H1 (cell line): ENCODE measurements around the gene HID1. TPM values are rescaled to one million over a fixed set of nuclear protein-coding genes. Genes with fewer than 3 reads are reported as not detected.
"Not testable (repeated sequence)": the region's sequence is repeated elsewhere in the genome, so short reads cannot be mapped to it uniquely, and the experiment has no call there.

Source experiments
- CTCF ChIA-PET: fragments of 300-600 bp; sonication (Branson Sonifier 250); formaldehyde crosslinking; loops from one replicate; lab custom pipeline; 2021; ENCODE audit not compliant: partially characterized antibody; lab: Charles Lee
- POLR2A ChIA-PET: fragments of 300-600 bp; sonication (Branson Sonifier 250); formaldehyde crosslinking; loops from one replicate; lab custom pipeline; 2021; ENCODE audit warnings: inconsistent platforms; ENCODE audit not compliant: partially characterized antibody; lab: Charles Lee
- DNase-seq, 2 experiments: peaks; one replicate each; pipeline versions ENCODE4 v3.0.0 to v3.0.0-alpha.2; 2010 to 2022; ENCODE audit warnings: low spot score in 2 of 2, low read depth in 1 of 2, mixed read lengths in 1 of 2
- FAIRE-seq: peaks from 2 replicates; lab custom pipeline; 2011; peaks lifted over from hg19 to GRCh38; lab: Jason Lieb, UNC
- H2AFZ ChIP-seq: 2 replicates; pipeline ENCODE4 v1.8.1; 2012; ENCODE audit warnings: low read length, inconsistent platforms
- H2AK5ac ChIP-seq: 2 replicates; pipeline ENCODE4 v1.6.1; 2013; ENCODE audit warnings: low read depth, low read length
- H2BK120ac ChIP-seq: replicated peaks from 2 replicates; pipeline ENCODE3; 2013; ENCODE audit warnings: low read depth, low read length, inconsistent platforms
- H2BK12ac ChIP-seq: 2 replicates; pipeline ENCODE4 v1.6.1; 2013; ENCODE audit warnings: low read depth, low read length
- H2BK15ac ChIP-seq: 2 replicates; pipeline ENCODE4 v1.6.1; 2013; ENCODE audit warnings: low read length
- H2BK20ac ChIP-seq: 2 replicates; pipeline ENCODE4 v1.6.1; 2013; ENCODE audit warnings: low read length
- H2BK5ac ChIP-seq: 2 replicates; pipeline ENCODE4 v1.6.1; 2013; ENCODE audit warnings: low read depth, low read length
- H3K14ac ChIP-seq: 2 replicates; pipeline ENCODE4 v1.6.1; 2013; ENCODE audit warnings: inconsistent platforms; ENCODE audit not compliant: insufficient read length
- H3K18ac ChIP-seq: 2 replicates; pipeline ENCODE4 v1.6.1; 2013; ENCODE audit warnings: low read length; ENCODE audit errors: extremely low read depth
- H3K23ac ChIP-seq: 2 replicates; pipeline ENCODE4 v1.6.1; 2013; ENCODE audit warnings: inconsistent platforms; ENCODE audit not compliant: insufficient read length
- H3K23me2 ChIP-seq: 2 replicates; pipeline ENCODE4 v1.6.1; 2013; ENCODE audit warnings: low read depth, low read length
- H3K27ac ChIP-seq: 2 replicates; pipeline ENCODE4 v1.6.1; 2011; ENCODE audit warnings: low read depth, low read length, inconsistent platforms
- H3K27me3 ChIP-seq, 4 experiments: replicated peaks in 1 of 4; 1 replicate in 1 of 4; 2 replicates in 3 of 4; pipeline versions ENCODE4 v1.6.1 to v1.8.1; 2011 to 2013; ENCODE audit warnings: low read length in 3 of 4, mild to moderate bottlenecking in 3 of 4, inconsistent platforms in 2 of 4, mixed read lengths in 2 of 4, moderate library complexity in 1 of 4; ENCODE audit not compliant: control insufficient read depth in 3 of 4, insufficient read depth in 3 of 4; ENCODE audit errors: extremely low read depth in 1 of 4
- H3K36me3 ChIP-seq, 4 experiments: 2 replicates each; pipeline versions ENCODE4 v1.6.1 to v1.8.1; 2011 to 2013; ENCODE audit warnings: mild to moderate bottlenecking in 4 of 4, low read length in 3 of 4, moderate library complexity in 2 of 4, control low read depth in 1 of 4, inconsistent platforms in 1 of 4; ENCODE audit not compliant: insufficient read depth in 4 of 4, control insufficient read depth in 2 of 4
- H3K4ac ChIP-seq: replicated peaks from 2 replicates; pipeline ENCODE3; 2013; ENCODE audit warnings: low read length, low read depth, mixed read lengths, inconsistent platforms; ENCODE audit not compliant: insufficient read length
- H3K4me1 ChIP-seq, 4 experiments: replicated peaks in 1 of 4; 1 replicate in 1 of 4; 2 replicates in 3 of 4; pipeline versions ENCODE4 v1.6.1 to v1.8.1; 2011 to 2013; ENCODE audit warnings: low read length in 3 of 4, inconsistent platforms in 2 of 4, mixed read lengths in 1 of 4; ENCODE audit not compliant: insufficient read depth in 4 of 4, control insufficient read depth in 3 of 4
- H3K4me2 ChIP-seq, 2 experiments: 2 replicates each; pipeline versions ENCODE4 v1.6.1 to v1.8.1; 2011 to 2013; ENCODE audit warnings: low read depth in 2 of 2, low read length in 2 of 2, control low read depth in 1 of 2, inconsistent platforms in 1 of 2, mild to moderate bottlenecking in 1 of 2; ENCODE audit not compliant: insufficient read depth in 1 of 2
- H3K4me3 ChIP-seq, 4 experiments: fragments of 200-600, 300-600 bp in 1 of 4; sonication (generic), shearing (Covaris generic), sonication (Bioruptor Twin) in 1 of 4; 2 replicates each; pipeline versions ENCODE4 v1.5.1 to v1.8.1; 2011 to 2016; ENCODE audit warnings: low read length in 4 of 4, low read depth in 3 of 4, control low read depth in 2 of 4, inconsistent platforms in 2 of 4, mild to moderate bottlenecking in 2 of 4, mixed read lengths in 1 of 4, moderate library complexity in 1 of 4; ENCODE audit not compliant: insufficient read depth in 2 of 4; ENCODE audit errors: extremely low read depth in 1 of 4
- H3K56ac ChIP-seq: replicated peaks from 2 replicates; pipeline ENCODE3; 2013; ENCODE audit warnings: low read depth, mild to moderate bottlenecking, mixed read lengths, low read length, inconsistent platforms; ENCODE audit not compliant: insufficient read length
- H3K79me1 ChIP-seq: 2 replicates; pipeline ENCODE4 v1.6.1; 2013; ENCODE audit warnings: low read depth, low read length, control low read depth
- H3K79me2 ChIP-seq, 2 experiments: 2 replicates each; pipeline versions ENCODE4 v1.6.1 to v1.8.1; 2012 to 2013; ENCODE audit warnings: low read length in 2 of 2, mild to moderate bottlenecking in 2 of 2, inconsistent platforms in 1 of 2; ENCODE audit not compliant: insufficient read depth in 2 of 2, control insufficient read depth in 1 of 2
- H3K9ac ChIP-seq, 4 experiments: replicated peaks in 1 of 4; 1 replicate in 1 of 4; 2 replicates in 3 of 4; pipeline versions ENCODE4 v1.6.1 to v1.8.1; 2011 to 2013; ENCODE audit warnings: low read depth in 3 of 4, low read length in 3 of 4, control low read depth in 2 of 4, mild to moderate bottlenecking in 2 of 4, moderate library complexity in 2 of 4, inconsistent platforms in 1 of 4; ENCODE audit errors: extremely low read depth in 1 of 4
- H3K9me3 ChIP-seq, 2 experiments: 2 replicates each; pipeline versions ENCODE4 v1.6.1 to v1.8.1; 2012 to 2013; ENCODE audit warnings: mild to moderate bottlenecking in 2 of 2, moderate library complexity in 2 of 2, control low read depth in 1 of 2, inconsistent platforms in 1 of 2, low read depth in 1 of 2, low read length in 1 of 2, mixed read lengths in 1 of 2; ENCODE audit not compliant: insufficient read depth in 2 of 2
- H4K20me1 ChIP-seq, 2 experiments: replicated peaks in 1 of 2; 2 replicates each; pipeline versions ENCODE3 to v1.8.1; 2011 to 2013; ENCODE audit warnings: inconsistent platforms in 2 of 2, low read length in 2 of 2, mild to moderate bottlenecking in 1 of 2; ENCODE audit not compliant: insufficient read depth in 2 of 2, control insufficient read depth in 1 of 2
- H4K5ac ChIP-seq: 2 replicates; pipeline ENCODE4 v1.6.1; 2013; ENCODE audit warnings: low read length, low read depth, mixed read lengths, inconsistent platforms; ENCODE audit not compliant: insufficient read length
- H4K8ac ChIP-seq: 2 replicates; pipeline ENCODE4 v1.8.0; 2013; ENCODE audit warnings: mild to moderate bottlenecking, moderate library complexity, low read length, inconsistent platforms; ENCODE audit not compliant: insufficient read depth; ENCODE audit errors: extremely low read depth
- H4K91ac ChIP-seq: replicated peaks from 2 replicates; pipeline ENCODE3; 2013; ENCODE audit warnings: low read length, mixed read lengths, inconsistent platforms; ENCODE audit not compliant: insufficient read length
- EGR1 ChIP-seq: IDR thresholded peaks from 2 replicates; pipeline ENCODE4 v1.6.1; 2011; ENCODE audit warnings: low read depth, low read length, borderline replicate concordance
- POLR2AphosphoS5 ChIP-seq: IDR thresholded peaks from 2 replicates; pipeline ENCODE4 v1.6.1; 2011; ENCODE audit warnings: low read depth, low read length
- SP4 ChIP-seq: IDR thresholded peaks from 2 replicates; pipeline ENCODE4 v1.6.1; 2012; ENCODE audit warnings: low read length, inconsistent platforms
- WGBS, 2 experiments: shearing (Covaris generic) in 1 of 2; methylation state at CpG; one replicate each; pipeline versions ENCODE4 v1.1.6 to v1.1.7; 2013 to 2015; ENCODE audit warnings: low lambda C conversion rate in 2 of 2, mixed read lengths in 2 of 2, inconsistent platforms in 1 of 2, low coverage in 1 of 2, missing lambda C conversion rate in 1 of 2; ENCODE audit not compliant: insufficient replicate concordance in 2 of 2, insufficient coverage in 1 of 2, insufficient read length in 1 of 2; ENCODE audit errors: extremely low coverage in 1 of 2, missing lambda C conversion rate in 1 of 2; 5-methylcytosine and 5-hydroxymethylcytosine counted together
- polyA plus RNA-seq, 7 experiments: library from polyadenylated mRNA; depleted of rRNA in 3 of 7; stranded (reverse) in 5 of 7; unstranded in 2 of 7; fragments of >200 nt in 5 of 7; fragments of 200-250 nt in 2 of 7; gene quantifications; 1 replicate in 5 of 7; 2 replicates in 1 of 7; 4 replicates in 1 of 7; pipeline versions ENCODE4 v1.2.1 to v1.2.3, GENCODE V29; 2011 to 2013; ENCODE audit warnings: missing spikeins in 2 of 7, mixed read lengths in 2 of 7
- total RNA-seq: library from RNA; stranded (reverse); fragmentation: NEBNext Ultra II Directional; extraction: Animal tissue kit (Norgen Biotek cat#: 25700); gene quantifications from 2 replicates; pipeline ENCODE4 v1.2.1, GENCODE V29; 2021

HID1 gene
- total and polyA plus RNA-seq, 2 of the 8 experiments (the other 6 are each of a cell fraction or from before 2014, with no cell fraction given), result 15.1 to 25.9 TPM

DNA sequence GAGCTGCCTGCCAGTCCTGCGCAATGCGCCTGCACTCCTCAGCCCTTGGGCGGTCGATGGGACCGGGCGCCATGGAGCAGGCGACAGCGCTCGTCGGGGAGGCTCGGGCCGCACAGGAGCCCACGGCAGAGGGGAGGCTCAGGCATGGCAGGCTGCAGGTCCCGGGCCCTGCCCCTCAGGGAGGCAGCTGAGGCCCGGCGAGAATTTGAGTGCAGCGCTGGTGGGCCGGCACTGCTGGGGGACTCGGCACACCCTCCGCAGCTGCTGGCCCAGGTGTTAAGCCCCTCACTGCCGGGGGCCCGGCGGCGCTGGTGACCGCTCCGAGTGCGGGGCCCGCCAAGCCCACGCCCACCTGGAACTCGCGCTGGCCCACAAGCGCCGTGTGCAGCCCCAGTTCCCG lies 65.5 kb downstream of the HID1 start (continued):
- TF ChIP-seq EGR1 (no peak), POLR2AphosphoS5 (no peak), SP4 (no peak)

DNA sequence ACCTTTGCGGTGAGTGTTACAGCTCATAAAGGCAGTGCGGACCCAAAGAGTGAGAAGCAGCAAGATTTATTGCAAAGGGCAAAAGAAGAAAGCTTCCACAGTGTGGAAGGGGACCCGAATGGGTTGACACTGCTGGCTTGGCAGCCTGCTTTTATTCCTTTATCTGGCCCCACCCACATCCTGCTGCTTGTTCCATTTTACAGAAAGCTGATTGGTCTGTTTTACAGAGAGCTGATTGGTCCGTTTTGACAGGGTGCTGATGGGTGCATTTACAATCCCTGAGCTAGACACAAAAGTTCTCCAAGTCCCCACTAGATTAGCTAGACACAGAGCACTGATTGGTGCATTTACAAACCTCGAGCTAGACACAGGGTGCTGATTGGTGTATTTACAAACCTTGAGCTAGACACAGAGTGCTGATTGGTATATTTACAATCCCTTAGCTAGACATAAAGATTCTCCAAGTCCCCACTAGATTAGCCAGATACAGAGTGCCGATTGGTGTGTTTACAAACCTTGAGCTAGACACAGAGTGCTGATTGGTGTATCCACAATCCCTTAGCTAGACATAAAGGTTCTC lies 66.3 kb downstream of the HID1 start:
- peaks cover 5 to 18% (median 14%) of the 10 kb centered on the region in 4 experiments for H3K4me1 ChIP-seq
- not testable (repeated sequence) for H2BK12ac ChIP-seq, H2BK5ac ChIP-seq, H3K23me2 ChIP-seq, H2AK5ac ChIP-seq, H3K4me3 ChIP-seq, H4K5ac ChIP-seq, H3K4ac ChIP-seq, FAIRE-seq, H3K23ac ChIP-seq, H2AFZ ChIP-seq, H3K79me2 ChIP-seq, H3K9ac ChIP-seq, H2BK120ac ChIP-seq, H3K18ac ChIP-seq, H3K79me1 ChIP-seq, H3K4me2 ChIP-seq, H3K56ac ChIP-seq, H4K91ac ChIP-seq, H3K36me3 ChIP-seq, H4K8ac ChIP-seq, DNase-seq, H3K27ac ChIP-seq, H3K9me3 ChIP-seq, H3K27me3 ChIP-seq, H4K20me1 ChIP-seq, H2BK15ac ChIP-seq, H3K14ac ChIP-seq, H2BK20ac ChIP-seq
- POLR2A ChIA-PET, result interaction anchor here (0.9 to 2.0 kb wide), 6 partner anchors 10 to 106 kb away, joined by 3 to 7 read pairs (median 4); partner anchors contain the start of genes FADS6, MRPL58 and OTOP2
- WGBS, 2 experiments, result 89% methylated on average over 6 of the region's 6 CpGs; no CpG with 5 or more reads in 1 of the 2 experiments
- CTCF ChIA-PET, result interaction anchor here (0.6 to 49.9 kb wide), 10 partner anchors 12 to 251 kb away, joined by 3 to 1072 read pairs (median 4); partner anchors contain the start of genes OTOP2 and USH1G
